ENCODE data around the gene ATRNL1.
"Not testable (repeated sequence)": the region's sequence is repeated elsewhere in the genome, so short reads cannot be mapped to it uniquely, and the experiment has no call there.

Gene ATRNL1

GRCh38 chr10:115092555-115093285 is 445 bp upstream of the ATRNL1 start:
- peak; percentile 83 for DNase-seq

GRCh38 chr10:115093776-115094408 is 727 bp downstream of the ATRNL1 start:
- no peak for DNase-seq

GRCh38 chr10:115094416-115095140 is 1.4 kb downstream of the ATRNL1 start:
- DNase-seq: no peak

- no peak for DNase-seq
Measured at GRCh38 chr10:115095758-115096157, 2.6 kb downstream of the ATRNL1 start.

- DNase-seq: no peak
Measured at GRCh38 chr10:115103700-115104099, 10.5 kb downstream of the ATRNL1 start.

GRCh38 chr10:115105411-115105810 is 12.2 kb downstream of the ATRNL1 start:
- DNase-seq: not testable (repeated sequence)

- DNase-seq: no peak
Measured at GRCh38 chr10:115107830-115108229, 14.7 kb downstream of the ATRNL1 start.

- DNase-seq: no peak
Measured at GRCh38 chr10:115117301-115117700, 24.1 kb downstream of the ATRNL1 start.

GRCh38 chr10:115118346-115118745 is 25.2 kb downstream of the ATRNL1 start:
- no peak for DNase-seq

GRCh38 chr10:115125505-115125904 is 32.3 kb downstream of the ATRNL1 start:
- DNase-seq: no peak

- no peak for DNase-seq
Measured at GRCh38 chr10:115129752-115130151, 36.6 kb downstream of the ATRNL1 start.

- DNase-seq: no peak
Measured at GRCh38 chr10:115136616-115137015, 43.5 kb downstream of the ATRNL1 start.

GRCh38 chr10:115141254-115141653 is 48.1 kb downstream of the ATRNL1 start:
- no peak for DNase-seq

- no peak for DNase-seq
Measured at GRCh38 chr10:115157357-115157756, 64.2 kb downstream of the ATRNL1 start.

- no peak for DNase-seq
Measured at GRCh38 chr10:115163129-115163528, 70.0 kb downstream of the ATRNL1 start.

- no peak for DNase-seq
Measured at GRCh38 chr10:115164220-115164619, 71.1 kb downstream of the ATRNL1 start.

GRCh38 chr10:115167751-115168150 is 74.6 kb downstream of the ATRNL1 start:
- no peak for DNase-seq

GRCh38 chr10:115171392-115171960 is 78.3 kb downstream of the ATRNL1 start:
- DNase-seq: no peak

GRCh38 chr10:115173915-115174443 is 80.8 kb downstream of the ATRNL1 start:
- no peak for DNase-seq

- DNase-seq: not testable (repeated sequence)
Measured at GRCh38 chr10:115207276-115207675, 114.1 kb downstream of the ATRNL1 start.

- no peak for DNase-seq
Measured at GRCh38 chr10:115209133-115209532, 116.0 kb downstream of the ATRNL1 start.

GRCh38 chr10:115214829-115215228 is 121.7 kb downstream of the ATRNL1 start:
- no peak for DNase-seq

- DNase-seq: no peak
Measured at GRCh38 chr10:115219203-115219602, 126.0 kb downstream of the ATRNL1 start.

All from right forelimb (tissue), 1 donor.